ENCODE data around the gene NGFR. TPM values are rescaled to one million over a fixed set of nuclear protein-coding genes. Genes with fewer than 3 reads are reported as not detected.

The NGFR gene
- total RNA-seq, 1 donor from 2014 or later, result 0.04 TPM

DNA sequence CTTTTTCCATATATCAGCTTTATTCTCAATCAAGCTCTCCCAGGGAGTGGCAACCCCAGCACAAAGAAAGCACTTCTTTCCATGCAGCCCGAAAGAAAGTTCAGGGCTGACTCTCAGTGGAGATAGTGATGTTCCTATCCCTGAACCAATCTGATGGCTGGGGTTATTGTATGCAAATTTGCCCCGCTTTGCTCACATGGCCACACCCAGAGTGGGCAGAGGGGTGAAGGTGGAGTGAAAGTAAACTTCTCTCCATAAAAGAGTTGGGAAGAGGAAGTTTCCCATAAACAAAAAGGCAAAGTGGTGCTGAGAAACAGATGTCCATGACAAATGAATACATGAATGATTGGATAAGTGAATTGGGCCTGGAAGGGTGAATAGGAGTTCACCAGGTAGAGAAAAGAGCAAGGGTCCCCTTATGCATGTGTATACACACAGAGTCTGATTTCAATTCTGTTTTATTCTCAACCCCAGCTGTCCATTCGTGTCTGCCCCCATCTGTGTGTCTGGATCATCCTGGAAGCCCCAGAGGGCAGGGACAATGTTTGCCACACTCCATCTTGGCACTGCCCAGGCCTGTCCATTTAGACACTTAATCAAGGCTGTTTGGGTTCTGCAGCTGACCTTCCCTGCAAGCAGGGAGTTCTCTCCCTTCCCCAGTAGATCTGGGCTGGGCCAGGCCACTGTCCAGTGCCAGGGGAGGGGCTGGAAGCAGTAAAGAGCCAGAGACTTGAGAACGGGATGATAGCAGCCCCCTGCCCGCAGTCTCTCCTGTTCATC, 14.1 kb upstream of the NGFR start:
- TF ChIP-seq, protein P1, sequence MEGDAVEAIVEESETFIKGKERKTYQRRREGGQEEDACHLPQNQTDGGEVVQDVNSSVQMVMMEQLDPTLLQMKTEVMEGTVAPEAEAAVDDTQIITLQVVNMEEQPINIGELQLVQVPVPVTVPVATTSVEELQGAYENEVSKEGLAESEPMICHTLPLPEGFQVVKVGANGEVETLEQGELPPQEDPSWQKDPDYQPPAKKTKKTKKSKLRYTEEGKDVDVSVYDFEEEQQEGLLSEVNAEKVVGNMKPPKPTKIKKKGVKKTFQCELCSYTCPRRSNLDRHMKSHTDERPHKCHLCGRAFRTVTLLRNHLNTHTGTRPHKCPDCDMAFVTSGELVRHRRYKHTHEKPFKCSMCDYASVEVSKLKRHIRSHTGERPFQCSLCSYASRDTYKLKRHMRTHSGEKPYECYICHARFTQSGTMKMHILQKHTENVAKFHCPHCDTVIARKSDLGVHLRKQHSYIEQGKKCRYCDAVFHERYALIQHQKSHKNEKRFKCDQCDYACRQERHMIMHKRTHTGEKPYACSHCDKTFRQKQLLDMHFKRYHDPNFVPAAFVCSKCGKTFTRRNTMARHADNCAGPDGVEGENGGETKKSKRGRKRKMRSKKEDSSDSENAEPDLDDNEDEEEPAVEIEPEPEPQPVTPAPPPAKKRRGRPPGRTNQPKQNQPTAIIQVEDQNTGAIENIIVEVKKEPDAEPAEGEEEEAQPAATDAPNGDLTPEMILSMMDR (IDR thresholded peaks at IDR 0.05; ENCODE audit: insufficient read depth, low read length, poor library complexity, severe bottlenecking), result no peak
- Histone ChIP-seq H3K36me3 (ENCODE audit: control insufficient read depth, insufficient read depth, low read length) (no peaks in the 10 kb centered on the region), H3K4me3 (ENCODE audit: low read depth, low read length) (no peak overlapping the region), H3K27me3 (ENCODE audit: control insufficient read depth, insufficient read depth, low read length) (peaks cover 80% of the 10 kb centered on the region)
- no peak for DNase-seq (ENCODE audit: low read depth)

- H3K27me3 ChIP-seq (ENCODE audit: control insufficient read depth, insufficient read depth, low read length), result peaks cover 81% of the 10 kb centered on the region
- TF ChIP-seq, protein P1 (IDR thresholded peaks at IDR 0.05; ENCODE audit: insufficient read depth, low read length, poor library complexity, severe bottlenecking), result no peak
- H3K4me3 ChIP-seq (ENCODE audit: low read depth, low read length), result no peak overlapping the region
- H3K36me3 ChIP-seq (ENCODE audit: control insufficient read depth, insufficient read depth, low read length), result no peaks in the 10 kb centered on the region
- DNase-seq (ENCODE audit: low read depth), result no peak
These were observed 12.8 kb upstream of the NGFR start for GRCh38 chr17:49482144-49482817.

GRCh38 chr17:49483599-49484509, 11.2 kb upstream of the NGFR start:
- Histone ChIP-seq H3K36me3 (ENCODE audit: control insufficient read depth, insufficient read depth, low read length) (no peaks in the 10 kb centered on the region), H3K27me3 (ENCODE audit: control insufficient read depth, insufficient read depth, low read length) (peaks cover 74% of the 10 kb centered on the region)
- DNase-seq (ENCODE audit: low read depth), result no peak

DNA sequence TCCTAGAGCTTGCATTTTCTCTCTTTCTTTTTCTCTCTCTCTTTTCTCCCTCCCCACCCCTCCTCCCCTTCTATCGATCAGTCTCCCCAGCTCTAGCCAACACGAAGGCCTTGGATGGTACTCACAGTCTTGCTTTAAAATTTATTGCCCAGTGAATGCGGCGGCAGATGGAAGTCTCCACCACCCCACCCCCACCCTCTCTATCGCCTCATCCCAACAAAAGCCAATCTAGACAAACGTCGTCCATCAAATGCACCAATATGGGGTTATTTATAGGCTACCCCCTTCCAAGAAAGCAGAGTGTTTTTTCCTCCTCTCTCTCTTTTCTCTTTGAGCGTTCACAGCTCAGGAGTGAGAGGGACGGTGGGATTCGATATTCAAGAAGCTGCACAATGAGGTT, 10.5 kb upstream of the NGFR start:
- peaks cover 70% of the 10 kb centered on the region for H3K27me3 ChIP-seq (ENCODE audit: control insufficient read depth, insufficient read depth, low read length)
- TF ChIP-seq, protein P1 (IDR thresholded peaks at IDR 0.05; ENCODE audit: insufficient read depth, low read length, poor library complexity, severe bottlenecking), result no peak

More at GRCh38 chr17:49483599-49484509, 11.2 kb upstream of the NGFR start:
- no peak overlapping the region for H3K4me3 ChIP-seq (ENCODE audit: low read depth, low read length)
- TF ChIP-seq, protein P1 (IDR thresholded peaks at IDR 0.05; ENCODE audit: insufficient read depth, low read length, poor library complexity, severe bottlenecking), result no peak

GRCh38 chr17:49486012-49486641, 9.0 kb upstream of the NGFR start:
- Histone ChIP-seq H3K4me3 (ENCODE audit: low read depth, low read length) (no peak overlapping the region), H3K27me3 (ENCODE audit: control insufficient read depth, insufficient read depth, low read length) (peaks cover 72% of the 10 kb centered on the region), H3K36me3 (ENCODE audit: control insufficient read depth, insufficient read depth, low read length) (no peaks in the 10 kb centered on the region)
- DNase-seq (ENCODE audit: low read depth), result no peak
- TF ChIP-seq, protein P1 (IDR thresholded peaks at IDR 0.05; ENCODE audit: insufficient read depth, low read length, poor library complexity, severe bottlenecking), result no peak

More for the DNA sequence above, 10.5 kb upstream of the NGFR start:
- no peak for DNase-seq (ENCODE audit: low read depth)
- H3K4me3 ChIP-seq (ENCODE audit: low read depth, low read length), result no peak overlapping the region
- no peaks in the 10 kb centered on the region for H3K36me3 ChIP-seq (ENCODE audit: control insufficient read depth, insufficient read depth, low read length)

Data from kidney epithelial cell (primary cell).